Measurements from ENCODE around the gene RETNLB. TPM values are rescaled to one million over a fixed set of nuclear protein-coding genes. Genes with fewer than 3 reads are reported as not detected.

RETNLB gene
- polyA plus RNA-seq, 1 donor (not counting 4 experiments of a cell fraction or from before 2014, with no cell fraction given): not detected

DNA sequence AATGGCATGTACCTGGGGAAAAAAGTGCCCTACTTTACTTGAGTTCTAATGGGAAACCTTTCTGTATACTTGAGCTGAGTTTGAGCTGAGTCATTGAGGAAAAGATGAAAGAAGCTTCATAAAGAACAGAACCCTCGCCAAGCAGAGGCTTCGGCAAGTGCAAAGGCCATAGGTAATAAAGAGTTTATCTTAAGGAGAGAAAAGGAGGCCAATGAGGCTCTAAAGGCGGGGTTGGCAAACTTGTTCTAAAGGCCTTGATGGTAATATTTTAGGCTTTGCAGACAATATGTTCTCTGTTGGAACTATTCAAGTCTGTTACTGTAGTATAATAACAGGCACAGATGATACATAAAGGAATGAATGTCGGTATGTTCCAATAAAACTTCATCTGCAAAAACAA lies 47.8 kb upstream of the RETNLB start:
- TF ChIP-seq, protein P1, sequence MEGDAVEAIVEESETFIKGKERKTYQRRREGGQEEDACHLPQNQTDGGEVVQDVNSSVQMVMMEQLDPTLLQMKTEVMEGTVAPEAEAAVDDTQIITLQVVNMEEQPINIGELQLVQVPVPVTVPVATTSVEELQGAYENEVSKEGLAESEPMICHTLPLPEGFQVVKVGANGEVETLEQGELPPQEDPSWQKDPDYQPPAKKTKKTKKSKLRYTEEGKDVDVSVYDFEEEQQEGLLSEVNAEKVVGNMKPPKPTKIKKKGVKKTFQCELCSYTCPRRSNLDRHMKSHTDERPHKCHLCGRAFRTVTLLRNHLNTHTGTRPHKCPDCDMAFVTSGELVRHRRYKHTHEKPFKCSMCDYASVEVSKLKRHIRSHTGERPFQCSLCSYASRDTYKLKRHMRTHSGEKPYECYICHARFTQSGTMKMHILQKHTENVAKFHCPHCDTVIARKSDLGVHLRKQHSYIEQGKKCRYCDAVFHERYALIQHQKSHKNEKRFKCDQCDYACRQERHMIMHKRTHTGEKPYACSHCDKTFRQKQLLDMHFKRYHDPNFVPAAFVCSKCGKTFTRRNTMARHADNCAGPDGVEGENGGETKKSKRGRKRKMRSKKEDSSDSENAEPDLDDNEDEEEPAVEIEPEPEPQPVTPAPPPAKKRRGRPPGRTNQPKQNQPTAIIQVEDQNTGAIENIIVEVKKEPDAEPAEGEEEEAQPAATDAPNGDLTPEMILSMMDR (optimal IDR thresholded peaks at IDR 0.05 in 1 of 3, IDR thresholded peaks at IDR 0.05 in 1 of 3, conservative IDR thresholded peaks at IDR 0.05 in 1 of 3; ENCODE audit: extremely low read depth in 1 of 3, insufficient read depth in 2 of 3, low read length in 3 of 3): no peak
- no peak for TF ChIP-seq EZH2 (IDR thresholded peaks at IDR 0.05; ENCODE audit: low read length)
- H2AFZ ChIP-seq (ENCODE audit: control insufficient read depth, low read length): no peak overlapping the region
- dilution Hi-C loops (cut with MboI; ENCODE audit: extremely low pct_ligation_motif_present, low sequenced_read_pairs): no loop called here
- H3K9ac ChIP-seq (ENCODE audit: control insufficient read depth, extremely low read depth, insufficient read depth, low read length): no peak overlapping the region
- H3K27ac ChIP-seq (ENCODE audit: control insufficient read depth, insufficient read depth, low read length): no peak overlapping the region
- no peaks in the 10 kb centered on the region for H4K20me1 ChIP-seq (ENCODE audit: control insufficient read depth, extremely low read depth, insufficient read depth, low read length)
- no peaks in the 10 kb centered on the region for H3K36me3 ChIP-seq (ENCODE audit: control insufficient read depth in 2 of 2, extremely low read depth in 1 of 2, insufficient read depth in 2 of 2, low read length in 2 of 2)
- no peaks in the 10 kb centered on the region for H3K4me1 ChIP-seq (ENCODE audit: control insufficient read depth, extremely low read depth, insufficient read depth, low read length)
- no peaks in the 10 kb centered on the region for H3K9me3 ChIP-seq (ENCODE audit: control insufficient read depth, low read depth, low read length)
- DNase-seq (ENCODE audit: low read depth, low spot score): no peak
- FAIRE-seq: no peak
- H3K4me3 ChIP-seq (ENCODE audit: control insufficient read depth in 2 of 3, extremely low read depth in 1 of 3, insufficient read depth in 2 of 3, low read depth in 1 of 3, low read length in 3 of 3): no peak overlapping the region
- no peaks in the 10 kb centered on the region for H3K27me3 ChIP-seq (ENCODE audit: control insufficient read depth, extremely low read depth, insufficient read depth, low read length)
- no peak overlapping the region for H3K4me2 ChIP-seq (ENCODE audit: control insufficient read depth, extremely low read depth, insufficient read depth, low read depth, low read length)
- no peaks in the 10 kb centered on the region for H3K79me2 ChIP-seq (ENCODE audit: control insufficient read depth, insufficient read depth, low read length)
- no peaks in the 10 kb centered on the region for H3K9me1 ChIP-seq (ENCODE audit: control insufficient read depth, extremely low read depth, insufficient read depth, low read length)

DNA sequence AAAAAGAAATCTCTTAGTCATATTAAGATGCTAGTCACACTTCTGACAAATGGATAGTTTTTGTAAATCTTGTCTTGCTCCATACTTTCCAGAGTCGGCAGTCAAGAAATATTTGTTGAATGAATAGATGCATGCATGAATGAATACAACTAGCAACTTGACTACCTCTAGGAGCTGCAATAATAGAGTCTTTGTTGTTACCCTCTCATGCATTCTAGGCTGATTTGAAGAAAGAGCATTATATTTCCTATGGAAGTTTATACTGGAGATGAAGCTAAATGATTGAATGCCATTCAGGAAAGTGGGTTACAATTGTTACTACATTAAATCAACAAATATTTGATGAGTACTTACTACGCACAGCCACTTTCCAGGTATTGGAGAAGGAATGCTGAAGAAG lies 47.2 kb upstream of the RETNLB start:
- TF ChIP-seq, protein P1 (optimal IDR thresholded peaks at IDR 0.05 in 1 of 3, IDR thresholded peaks at IDR 0.05 in 1 of 3, conservative IDR thresholded peaks at IDR 0.05 in 1 of 3; ENCODE audit: extremely low read depth in 1 of 3, insufficient read depth in 2 of 3, low read length in 3 of 3): no peak
- no peak for TF ChIP-seq EZH2 (IDR thresholded peaks at IDR 0.05; ENCODE audit: low read length)
- DNase-seq (ENCODE audit: low read depth, low spot score) (no peak), FAIRE-seq (no peak)
- Histone ChIP-seq H2AFZ (ENCODE audit: control insufficient read depth, low read length) (no peak overlapping the region), H3K4me1 (ENCODE audit: control insufficient read depth, extremely low read depth, insufficient read depth, low read length) (no peaks in the 10 kb centered on the region), H3K36me3 (ENCODE audit: control insufficient read depth in 2 of 2, extremely low read depth in 1 of 2, insufficient read depth in 2 of 2, low read length in 2 of 2) (no peaks in the 10 kb centered on the region), H3K9me3 (ENCODE audit: control insufficient read depth, low read depth, low read length) (no peaks in the 10 kb centered on the region), H4K20me1 (ENCODE audit: control insufficient read depth, extremely low read depth, insufficient read depth, low read length) (no peaks in the 10 kb centered on the region), H3K4me2 (ENCODE audit: control insufficient read depth, extremely low read depth, insufficient read depth, low read depth, low read length) (no peak overlapping the region), H3K4me3 (ENCODE audit: control insufficient read depth in 2 of 3, extremely low read depth in 1 of 3, insufficient read depth in 2 of 3, low read depth in 1 of 3, low read length in 3 of 3) (no peak overlapping the region), H3K27ac (ENCODE audit: control insufficient read depth, insufficient read depth, low read length) (no peak overlapping the region), H3K9me1 (ENCODE audit: control insufficient read depth, extremely low read depth, insufficient read depth, low read length) (no peaks in the 10 kb centered on the region), H3K9ac (ENCODE audit: control insufficient read depth, extremely low read depth, insufficient read depth, low read length) (no peak overlapping the region), H3K79me2 (ENCODE audit: control insufficient read depth, insufficient read depth, low read length) (no peaks in the 10 kb centered on the region), H3K27me3 (ENCODE audit: control insufficient read depth, extremely low read depth, insufficient read depth, low read length) (no peaks in the 10 kb centered on the region)
- dilution Hi-C loops (cut with MboI; ENCODE audit: extremely low pct_ligation_motif_present, low sequenced_read_pairs): no loop called here
